Activated CD8-positive, alpha-beta T cell treated with anti-CD3 and anti-CD28 coated beads, Interleukin-2, amount 10 ng/mL, durations not matched to agents 7 days and 5 days (primary cell): ENCODE data around the gene FHL1. TPM values are rescaled to one million over a fixed set of nuclear protein-coding genes. Genes with fewer than 3 reads are reported as not detected.
"Not testable (repeated sequence)": the region's sequence is repeated elsewhere in the genome, so short reads cannot be mapped to it uniquely, and the experiment has no call there.

Source experiments
- ATAC-seq: fragments of 150-1000 bp; cut with Tn5 transposase; one replicate; pipeline ENCODE4 v1.10.0; 2021; ENCODE audit warnings: moderate library complexity
- CTCF ChIA-PET: fragments of 350-600 bp; sonication (Branson Sonifier 250); formaldehyde crosslinking; loops from one replicate; lab custom pipeline; 2021; ENCODE audit warnings: antibody characterized with exemption; lab: Charles Lee
- POLR2A ChIA-PET: fragments of 350-600 bp; sonication (Branson Sonifier 250); formaldehyde crosslinking; loops from one replicate; lab custom pipeline; 2021; ENCODE audit warnings: antibody characterized with exemption; lab: Charles Lee
- DNase-seq: peaks from one replicate; pipeline ENCODE4 v3.0.0-alpha.2; 2020
- H3K27ac Mint-ChIP-seq: one replicate; pipeline ENCODE4 v1.8.0; 2021; ENCODE audit warnings: mild to moderate bottlenecking, mixed read lengths
- H3K27me3 Mint-ChIP-seq: one replicate; pipeline ENCODE4 v1.8.0; 2021; ENCODE audit warnings: low read depth, mixed read lengths
- H3K36me3 Mint-ChIP-seq: one replicate; pipeline ENCODE4 v1.8.0; 2021; ENCODE audit warnings: low read depth, mixed read lengths
- H3K4me1 Mint-ChIP-seq: one replicate; pipeline ENCODE4 v1.8.0; 2021; ENCODE audit warnings: low read depth, mixed read lengths
- H3K4me3 Mint-ChIP-seq: one replicate; pipeline ENCODE4 v1.8.0; 2021; ENCODE audit warnings: mild to moderate bottlenecking, mixed read lengths
- H3K9me3 Mint-ChIP-seq: one replicate; pipeline ENCODE4 v1.8.0; 2022; ENCODE audit warnings: mixed read lengths; ENCODE audit not compliant: insufficient read depth
- total RNA-seq, 2 experiments: library from RNA; stranded (reverse); gene quantifications; one replicate each; pipeline ENCODE4 v1.2.3, GENCODE V29; 2021

The FHL1 gene
- total RNA-seq, 2 experiments from 2014 or later = 12.6 to 14.4 TPM

DNA sequence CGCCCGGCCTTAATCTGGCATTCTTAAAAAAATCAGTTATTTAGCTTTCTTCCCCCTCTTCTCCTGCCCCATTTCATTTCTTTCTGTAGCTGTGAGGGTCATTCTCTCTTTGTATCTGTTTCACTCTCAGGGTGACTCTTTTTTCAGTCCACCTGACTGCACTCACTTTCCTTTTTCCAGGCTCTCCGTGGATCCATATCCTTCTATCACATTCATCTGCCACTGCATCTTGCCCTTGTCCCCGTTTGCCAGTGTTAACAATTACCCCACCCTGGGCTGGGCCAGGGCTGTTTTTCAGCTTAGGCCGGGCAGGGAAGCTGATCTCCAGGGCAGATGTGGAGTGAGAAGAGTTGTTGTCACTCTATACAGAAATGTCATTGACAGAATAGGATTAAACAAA is 7.7 kb downstream of the FHL1 start:
- ATAC-seq (no peak), DNase-seq (no peak)
- peaks cover 2% of the 10 kb centered on the region for H3K27me3 Mint-ChIP-seq
- no peaks in the 10 kb centered on the region for H3K36me3 Mint-ChIP-seq
- CTCF ChIA-PET = interaction anchor here (3.7 kb wide), 1 partner anchor 126 kb away, joined by 15 read pairs; no protein-coding TSS in a partner anchor
- no peak overlapping the region for H3K4me3 Mint-ChIP-seq
- H3K9me3 Mint-ChIP-seq = no peaks in the 10 kb centered on the region
- no peak overlapping the region for H3K27ac Mint-ChIP-seq
- peaks cover 17% of the 10 kb centered on the region for H3K4me1 Mint-ChIP-seq
- POLR2A ChIA-PET = no interaction called here

DNA sequence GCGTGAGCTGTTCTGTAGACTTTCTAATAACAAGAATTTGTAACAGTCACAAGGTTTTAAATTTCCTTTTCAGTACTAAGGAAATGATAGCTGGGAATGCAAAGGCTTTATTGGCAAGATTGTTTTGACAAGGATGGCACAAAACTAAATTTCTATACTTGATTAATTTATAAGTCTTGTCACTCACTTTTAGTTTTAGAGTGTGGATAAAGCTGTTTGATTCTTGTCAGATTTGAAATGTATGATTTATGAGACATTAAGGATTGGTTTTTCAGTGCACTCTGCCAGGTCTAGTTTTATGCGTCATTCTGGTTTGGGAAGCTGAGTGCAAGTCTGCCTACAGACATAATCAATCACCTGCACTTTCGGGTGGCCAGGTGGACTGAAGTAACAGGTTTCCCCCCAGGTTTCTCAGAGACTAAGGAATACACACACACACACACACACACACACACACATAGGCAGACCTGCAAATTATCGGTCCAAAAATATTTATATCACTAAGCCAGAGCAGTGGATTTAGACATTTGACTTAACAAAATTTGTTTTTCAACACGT is 9.3 kb downstream of the FHL1 start:
- ChIA-PET CTCF (interaction anchor here (3.7 kb wide), 1 partner anchor 128 kb away, joined by 15 read pairs; no protein-coding TSS in a partner anchor), POLR2A (no interaction called here)

DNA sequence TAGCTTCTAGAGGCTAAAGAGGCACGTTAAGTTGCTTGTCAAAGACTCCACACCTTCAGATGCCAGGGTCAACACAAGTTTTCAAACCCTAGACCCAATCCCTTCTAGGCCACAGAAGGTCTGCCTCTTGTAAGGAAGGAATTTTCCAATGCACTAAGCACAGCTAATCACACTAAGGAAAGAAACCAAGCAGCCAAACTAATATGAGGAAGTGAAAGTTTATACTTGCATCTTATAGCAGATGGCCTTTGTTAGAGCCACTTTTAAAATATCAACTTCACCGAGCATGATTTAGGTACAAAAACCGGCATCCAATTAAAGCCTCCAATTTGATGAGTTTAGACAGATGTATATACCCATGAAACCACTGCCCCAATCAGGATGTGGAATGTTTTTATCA is 9.9 kb downstream of the FHL1 start:
- ChIA-PET POLR2A (no interaction called here), CTCF (interaction anchor here (3.7 kb wide), 1 partner anchor 129 kb away, joined by 15 read pairs; no protein-coding TSS in a partner anchor)
- H3K9me3 Mint-ChIP-seq = no peaks in the 10 kb centered on the region
- no peak overlapping the region for H3K27ac Mint-ChIP-seq
- no peaks in the 10 kb centered on the region for H3K27me3 Mint-ChIP-seq
- no peak overlapping the region for H3K4me3 Mint-ChIP-seq
- no peaks in the 10 kb centered on the region for H3K36me3 Mint-ChIP-seq
- H3K4me1 Mint-ChIP-seq = peaks cover 19% of the 10 kb centered on the region
- ATAC-seq = no peak
- DNase-seq = no peak

More for the DNA sequence above, 9.3 kb downstream of the FHL1 start:
- Mint-ChIP-seq H3K4me1 (peaks cover 17% of the 10 kb centered on the region), H3K27ac (no peak overlapping the region), H3K36me3 (no peaks in the 10 kb centered on the region), H3K9me3 (no peaks in the 10 kb centered on the region), H3K4me3 (no peak overlapping the region), H3K27me3 (no peaks in the 10 kb centered on the region)
- ATAC-seq (no peak), DNase-seq (no peak)

DNA sequence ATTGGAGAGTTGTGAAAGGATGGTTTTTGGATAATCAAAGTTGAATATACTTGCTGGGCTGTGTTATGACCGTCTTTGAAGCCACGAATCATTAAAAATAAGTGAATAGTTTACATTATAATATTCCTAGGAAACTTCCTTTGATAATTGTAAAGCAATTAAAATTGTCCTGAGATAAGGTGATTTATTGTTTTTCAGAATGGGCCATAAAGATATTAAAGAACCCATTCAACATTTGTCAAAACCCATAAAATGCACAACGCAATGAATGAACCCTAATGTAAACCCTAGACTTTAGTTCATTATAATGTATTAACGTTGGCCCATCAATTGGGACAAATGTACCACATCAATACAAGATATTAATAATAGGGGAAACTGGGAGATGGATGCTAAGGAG is 11.4 kb downstream of the FHL1 start:
- POLR2A ChIA-PET = interaction anchor here (0.5 kb wide), 1 partner anchor 64 kb away, joined by 5 read pairs; no protein-coding TSS in a partner anchor
- no peak for DNase-seq
- no peak for ATAC-seq
- CTCF ChIA-PET = no interaction called here
- Mint-ChIP-seq H3K27ac (no peak overlapping the region), H3K4me1 (peaks cover 19% of the 10 kb centered on the region), H3K27me3 (no peaks in the 10 kb centered on the region), H3K4me3 (no peak overlapping the region), H3K36me3 (no peaks in the 10 kb centered on the region), H3K9me3 (no peaks in the 10 kb centered on the region)

DNA sequence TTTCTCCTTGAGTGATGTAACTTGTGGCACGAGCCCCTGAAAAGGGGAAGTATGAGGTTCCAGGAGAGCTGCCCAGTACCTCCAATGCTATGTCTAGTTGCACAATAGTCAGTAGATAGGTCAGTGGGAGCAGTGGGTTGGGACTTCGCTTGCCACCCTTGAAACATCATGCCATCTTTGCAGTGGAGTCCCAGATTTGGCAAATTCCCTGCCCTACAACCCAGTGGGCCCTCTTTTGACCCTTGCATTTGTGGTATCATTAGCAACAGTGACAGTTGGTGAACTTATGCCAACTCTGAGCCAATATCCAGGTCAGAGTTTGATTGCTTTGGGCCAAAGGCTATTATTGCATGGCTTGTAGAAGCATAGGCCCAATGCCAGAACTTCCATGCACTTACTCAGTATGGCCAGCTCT is 12.3 kb downstream of the FHL1 start:
- POLR2A ChIA-PET = no interaction called here
- no peak overlapping the region for H3K4me3 Mint-ChIP-seq
- DNase-seq = no peak
- H3K9me3 Mint-ChIP-seq = no peaks in the 10 kb centered on the region
- H3K27me3 Mint-ChIP-seq = no peaks in the 10 kb centered on the region
- ATAC-seq = no peak
- peaks cover 19% of the 10 kb centered on the region for H3K4me1 Mint-ChIP-seq
- H3K27ac Mint-ChIP-seq = no peak overlapping the region
- CTCF ChIA-PET = interaction anchor here (1.8 kb wide), 1 partner anchor 131 kb away, joined by 6 read pairs; no protein-coding TSS in a partner anchor
- no peaks in the 10 kb centered on the region for H3K36me3 Mint-ChIP-seq

DNA sequence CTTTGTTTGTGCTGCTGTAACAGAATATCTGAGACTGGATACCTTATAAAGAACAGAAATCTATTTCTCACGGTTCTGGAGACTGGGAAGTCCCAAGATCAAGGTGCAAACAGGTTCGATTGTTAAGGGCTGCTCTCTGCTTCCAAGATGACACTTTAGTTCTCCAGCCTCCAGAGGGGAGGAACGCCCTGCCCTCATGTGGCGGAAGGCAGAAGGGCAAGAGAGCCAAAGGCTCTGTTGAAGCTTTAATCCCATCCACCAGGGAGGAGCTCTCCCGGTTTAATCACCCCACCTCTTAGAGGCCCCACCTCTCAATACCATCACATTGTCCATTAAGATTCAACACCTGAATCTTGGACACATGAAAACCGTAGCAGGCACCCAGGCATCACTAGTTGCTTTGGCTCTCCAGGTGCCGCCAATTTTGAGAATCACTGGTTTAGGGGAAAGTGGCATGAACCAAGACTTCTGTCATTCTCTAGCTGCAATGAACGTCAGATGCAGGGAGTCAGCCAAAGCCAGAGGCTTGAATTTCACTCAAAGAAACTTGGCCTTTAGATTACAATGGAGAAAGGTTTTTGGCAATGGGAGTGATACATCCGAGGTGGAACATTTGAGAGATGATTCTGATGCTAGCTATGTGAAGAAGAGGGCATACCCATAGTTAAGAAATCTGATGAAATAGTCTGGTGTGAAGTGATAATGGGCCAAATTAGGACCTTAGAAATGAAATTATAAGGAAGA is 15.7 kb downstream of the FHL1 start:
- POLR2A ChIA-PET = no interaction called here

GRCh38 chrX:136163689-136164088 is 16.4 kb downstream of the FHL1 start:
- H3K4me1 Mint-ChIP-seq = peaks cover 2% of the 10 kb centered on the region
- no peaks in the 10 kb centered on the region for H3K27me3 Mint-ChIP-seq
- ChIA-PET POLR2A (no interaction called here), CTCF (interaction anchor here (0.9 to 3.6 kb wide), 12 partner anchors 10 to 423 kb away, joined by 3 to 68 read pairs (median 4); partner anchors contain the start of gene FHL1)
- no peaks in the 10 kb centered on the region for H3K9me3 Mint-ChIP-seq
- ATAC-seq (no peak), DNase-seq (no peak)
- H3K36me3 Mint-ChIP-seq = no peaks in the 10 kb centered on the region
- no peak overlapping the region for H3K4me3 Mint-ChIP-seq
- no peak overlapping the region for H3K27ac Mint-ChIP-seq

More for the DNA sequence above, 15.7 kb downstream of the FHL1 start:
- no peak overlapping the region for H3K4me3 Mint-ChIP-seq
- H3K27me3 Mint-ChIP-seq = no peaks in the 10 kb centered on the region
- H3K27ac Mint-ChIP-seq = no peak overlapping the region
- ATAC-seq (peak; percentile 79), DNase-seq (peak; percentile 61)
- CTCF ChIA-PET = interaction anchor here (0.6 to 3.6 kb wide), 18 partner anchors 9 to 423 kb away, joined by 3 to 68 read pairs (median 4); partner anchors contain the start of gene FHL1
- H3K36me3 Mint-ChIP-seq = no peaks in the 10 kb centered on the region
- H3K9me3 Mint-ChIP-seq = no peaks in the 10 kb centered on the region
- H3K4me1 Mint-ChIP-seq = peaks cover 6% of the 10 kb centered on the region

DNA sequence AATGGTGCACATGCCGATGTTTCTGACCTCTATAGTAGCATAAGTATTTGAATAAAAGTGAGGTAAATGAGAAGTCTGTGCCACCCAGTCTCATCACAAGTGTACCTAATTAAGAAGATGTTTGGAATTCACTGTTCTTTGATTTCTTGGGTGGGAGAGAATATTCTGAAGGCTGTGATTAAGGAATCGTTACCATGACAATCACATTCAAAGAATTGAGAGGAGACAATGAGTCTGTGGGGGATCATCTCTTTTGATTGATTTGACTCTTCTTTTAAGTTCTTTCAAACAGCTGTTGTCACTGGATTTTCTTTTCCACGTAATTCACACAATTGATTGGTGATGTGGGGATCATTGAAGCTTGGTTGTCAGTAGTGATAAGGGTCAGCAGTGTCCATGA is 18.1 kb downstream of the FHL1 start:
- Mint-ChIP-seq H3K27ac (no peak overlapping the region), H3K9me3 (no peaks in the 10 kb centered on the region), H3K4me1 (peaks cover 2% of the 10 kb centered on the region), H3K36me3 (no peaks in the 10 kb centered on the region), H3K4me3 (no peak overlapping the region), H3K27me3 (no peaks in the 10 kb centered on the region)
- ChIA-PET POLR2A (interaction anchor here (0.8 kb wide), 1 partner anchor 235 kb away, joined by 3 read pairs; no protein-coding TSS in a partner anchor), CTCF (interaction anchor here (0.7 to 2.0 kb wide), 7 partner anchors 37 to 137 kb away, joined by 3 to 13 read pairs (median 8); no protein-coding TSS in a partner anchor)
- DNase-seq (no peak), ATAC-seq (no peak)

DNA sequence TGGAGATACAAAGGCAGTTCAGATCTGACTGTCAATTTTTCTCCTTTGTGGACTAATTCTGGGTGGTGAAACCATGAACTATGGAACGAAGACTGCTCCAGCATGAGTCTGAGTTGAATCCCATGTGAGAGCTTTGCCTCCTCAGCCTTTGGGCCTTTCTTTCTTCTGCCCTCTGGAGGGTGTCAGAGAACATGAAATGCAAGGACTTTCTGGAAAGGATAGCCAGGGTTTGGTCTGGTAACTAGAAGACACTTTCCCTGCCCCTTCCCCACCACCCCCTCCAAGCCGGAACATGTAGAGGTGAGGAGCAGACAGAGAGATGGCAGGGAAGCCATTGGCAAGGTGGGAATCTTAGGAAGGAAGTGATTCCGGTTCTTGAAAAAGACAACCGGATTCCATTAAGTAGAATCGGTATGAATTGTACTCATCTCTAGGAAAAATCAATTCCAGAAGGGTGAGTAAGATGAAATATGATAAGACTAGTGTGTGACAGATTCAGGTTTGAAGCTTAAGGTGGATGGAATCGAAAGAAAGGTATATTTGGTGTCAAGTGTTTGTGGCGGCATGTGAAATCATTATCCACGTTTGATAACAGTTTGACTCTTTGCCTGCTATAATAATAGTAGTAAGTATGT is 19.0 kb downstream of the FHL1 start:
- no peaks in the 10 kb centered on the region for H3K36me3 Mint-ChIP-seq
- H3K9me3 Mint-ChIP-seq = no peaks in the 10 kb centered on the region
- H3K27ac Mint-ChIP-seq = no peak overlapping the region
- H3K4me3 Mint-ChIP-seq = no peak overlapping the region
- DNase-seq (no peak), ATAC-seq (no peak)
- ChIA-PET CTCF (interaction anchor here (0.7 to 2.0 kb wide), 8 partner anchors 36 to 138 kb away, joined by 3 to 13 read pairs (median 6); no protein-coding TSS in a partner anchor), POLR2A (interaction anchor here (0.8 kb wide), 1 partner anchor 236 kb away, joined by 3 read pairs; no protein-coding TSS in a partner anchor)
- peaks cover 2% of the 10 kb centered on the region for H3K4me1 Mint-ChIP-seq
- no peaks in the 10 kb centered on the region for H3K27me3 Mint-ChIP-seq

GRCh38 chrX:136167989-136168388 is 20.7 kb downstream of the FHL1 start:
- H3K4me3 Mint-ChIP-seq, POLR2A ChIA-PET, CTCF ChIA-PET, H3K36me3 Mint-ChIP-seq, H3K27me3 Mint-ChIP-seq, ATAC-seq, H3K4me1 Mint-ChIP-seq, H3K9me3 Mint-ChIP-seq, DNase-seq, H3K27ac Mint-ChIP-seq: not testable (repeated sequence)

DNA sequence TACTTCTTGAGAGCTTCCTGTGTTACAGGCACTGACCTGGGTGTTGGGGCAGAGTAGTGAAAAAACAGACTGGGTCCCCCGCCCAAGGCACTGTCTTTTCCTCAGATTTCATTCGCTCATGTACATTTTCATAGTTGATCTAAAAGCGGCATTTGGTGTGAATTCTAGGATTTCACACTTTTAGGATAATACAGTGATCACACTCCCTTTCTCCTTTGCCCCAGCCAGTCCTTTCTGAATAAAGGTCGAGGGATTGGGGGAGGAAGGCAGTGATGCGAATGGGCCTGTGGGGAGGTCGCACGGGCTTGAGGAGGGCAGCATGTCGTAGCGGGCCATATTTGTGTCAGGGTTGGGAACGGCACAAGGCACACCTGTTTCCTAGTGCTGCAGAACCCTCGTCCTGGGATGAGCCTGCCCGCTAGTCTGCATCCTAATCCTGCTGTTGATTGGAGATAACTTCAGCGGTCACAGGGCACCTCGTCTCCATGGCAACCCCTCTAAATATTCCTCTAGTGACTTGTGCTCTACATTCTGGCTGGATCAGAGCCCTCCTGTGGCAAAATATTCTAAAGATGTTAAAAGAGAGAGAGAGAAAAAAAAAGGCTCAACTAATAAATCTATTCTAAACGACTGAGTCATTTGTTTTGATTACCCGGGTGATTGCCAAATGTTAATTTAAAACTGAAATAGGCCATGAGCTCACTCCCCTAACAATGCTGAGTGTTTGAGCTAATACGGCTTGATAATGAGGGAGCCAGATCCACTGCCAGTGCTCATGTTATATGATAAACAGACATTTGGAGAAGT is 21.8 kb downstream of the FHL1 start:
- H3K27ac Mint-ChIP-seq = no peak overlapping the region
- no peaks in the 10 kb centered on the region for H3K9me3 Mint-ChIP-seq
- ChIA-PET CTCF (no interaction called here), POLR2A (no interaction called here)
- ATAC-seq = no peak
- no peaks in the 10 kb centered on the region for H3K36me3 Mint-ChIP-seq
- H3K4me3 Mint-ChIP-seq = no peak overlapping the region
- H3K27me3 Mint-ChIP-seq = no peaks in the 10 kb centered on the region
- no peak for DNase-seq
- no peaks in the 10 kb centered on the region for H3K4me1 Mint-ChIP-seq
